Measurements from ENCODE around the gene DPYSL4. TPM values are rescaled to one million over a fixed set of nuclear protein-coding genes. Genes with fewer than 3 reads are reported as not detected.

Gene DPYSL4
- total RNA-seq, 1 donor from 2014 or later = 0.53 TPM

DNA sequence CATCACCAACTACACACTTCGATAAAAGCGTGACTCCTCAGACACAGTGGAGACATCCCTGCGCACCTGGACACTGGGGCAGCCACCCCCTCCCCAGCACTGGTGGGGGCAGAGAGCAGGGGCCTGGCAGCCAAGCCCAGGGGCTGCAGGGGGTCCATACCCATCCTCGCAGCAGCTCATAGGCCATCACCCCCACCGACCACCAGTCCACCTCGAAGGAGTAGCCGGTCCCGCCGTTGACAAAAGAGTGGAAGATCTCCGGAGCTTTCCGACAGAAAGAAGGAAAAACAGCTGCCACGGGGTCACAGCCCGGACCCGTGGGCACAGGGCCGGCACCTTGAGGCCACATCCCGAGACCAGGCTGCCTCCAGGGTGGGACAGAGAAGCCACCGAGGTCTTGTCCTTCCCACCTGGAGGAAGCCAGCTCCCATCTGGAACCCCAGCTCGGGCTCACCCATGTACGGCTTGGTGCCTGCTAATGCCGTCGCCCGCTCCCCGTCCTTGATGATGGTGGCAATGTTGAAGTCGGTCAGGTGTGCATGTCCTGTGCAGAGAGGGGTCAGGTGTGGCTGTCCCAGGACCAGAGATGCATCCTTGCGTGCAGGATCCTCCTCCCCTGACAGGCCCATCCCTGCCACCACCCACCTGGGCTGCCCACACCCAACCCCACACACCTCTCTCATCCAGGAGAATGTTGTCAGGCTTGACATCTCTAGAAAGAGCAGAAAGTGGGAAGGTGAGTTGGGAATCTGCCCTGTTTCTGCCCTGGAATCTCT, 38.5 kb downstream of the DPYSL4 start:
- POLR2A ChIA-PET = no interaction called here
- no peaks in the 10 kb centered on the region for H3K9me3 Mint-ChIP-seq
- TF ChIP-seq, protein P1, sequence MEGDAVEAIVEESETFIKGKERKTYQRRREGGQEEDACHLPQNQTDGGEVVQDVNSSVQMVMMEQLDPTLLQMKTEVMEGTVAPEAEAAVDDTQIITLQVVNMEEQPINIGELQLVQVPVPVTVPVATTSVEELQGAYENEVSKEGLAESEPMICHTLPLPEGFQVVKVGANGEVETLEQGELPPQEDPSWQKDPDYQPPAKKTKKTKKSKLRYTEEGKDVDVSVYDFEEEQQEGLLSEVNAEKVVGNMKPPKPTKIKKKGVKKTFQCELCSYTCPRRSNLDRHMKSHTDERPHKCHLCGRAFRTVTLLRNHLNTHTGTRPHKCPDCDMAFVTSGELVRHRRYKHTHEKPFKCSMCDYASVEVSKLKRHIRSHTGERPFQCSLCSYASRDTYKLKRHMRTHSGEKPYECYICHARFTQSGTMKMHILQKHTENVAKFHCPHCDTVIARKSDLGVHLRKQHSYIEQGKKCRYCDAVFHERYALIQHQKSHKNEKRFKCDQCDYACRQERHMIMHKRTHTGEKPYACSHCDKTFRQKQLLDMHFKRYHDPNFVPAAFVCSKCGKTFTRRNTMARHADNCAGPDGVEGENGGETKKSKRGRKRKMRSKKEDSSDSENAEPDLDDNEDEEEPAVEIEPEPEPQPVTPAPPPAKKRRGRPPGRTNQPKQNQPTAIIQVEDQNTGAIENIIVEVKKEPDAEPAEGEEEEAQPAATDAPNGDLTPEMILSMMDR (IDR thresholded peaks at IDR 0.05) = no peak
- H3K27me3 Mint-ChIP-seq = no peaks in the 10 kb centered on the region
- peaks cover 9% of the 10 kb centered on the region for H3K4me1 Mint-ChIP-seq
- no peak overlapping the region for H3K4me3 Mint-ChIP-seq
- CTCF ChIA-PET = no interaction called here
- H3K27ac Mint-ChIP-seq = no peak overlapping the region
- intact Hi-C loops (cut with micrococcal nuclease) = no loop called here
- no peak for DNase-seq
- no peaks in the 10 kb centered on the region for H3K36me3 Mint-ChIP-seq (ENCODE audit: low read depth)
- no peak for ATAC-seq (ENCODE audit: low read depth)

DNA sequence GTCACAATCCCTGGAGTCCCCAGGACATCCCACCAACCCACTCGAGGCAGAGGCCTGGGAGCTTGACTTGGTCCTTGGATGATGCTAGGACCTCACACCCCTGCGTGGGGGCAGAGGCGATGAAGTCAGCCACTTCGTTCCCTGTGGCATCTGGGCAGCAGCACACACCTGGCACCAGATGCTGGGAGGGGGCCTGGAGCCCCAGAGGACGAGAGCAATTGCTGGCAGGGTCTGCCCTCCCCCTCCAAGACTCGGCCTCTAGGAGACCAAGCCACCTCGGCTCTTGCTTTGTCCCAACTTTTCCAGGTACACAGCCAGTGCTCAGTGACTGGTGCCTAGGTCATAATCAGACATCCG, 39.1 kb downstream of the DPYSL4 start:
- CTCF ChIA-PET = interaction anchor here (0.9 kb wide), 1 partner anchor 229 kb away, joined by 3 read pairs; no protein-coding TSS in a partner anchor
- Mint-ChIP-seq H3K27ac (no peak overlapping the region), H3K36me3 (ENCODE audit: low read depth) (no peaks in the 10 kb centered on the region), H3K4me1 (peaks cover 13% of the 10 kb centered on the region), H3K4me3 (no peak overlapping the region), H3K9me3 (no peaks in the 10 kb centered on the region), H3K27me3 (no peaks in the 10 kb centered on the region)
- TF ChIP-seq, protein P1 (IDR thresholded peaks at IDR 0.05) = no peak
- DNase-seq = no peak
- POLR2A ChIA-PET = no interaction called here
- intact Hi-C loops (cut with micrococcal nuclease) = no loop called here
- no peak for ATAC-seq (ENCODE audit: low read depth)

DNA sequence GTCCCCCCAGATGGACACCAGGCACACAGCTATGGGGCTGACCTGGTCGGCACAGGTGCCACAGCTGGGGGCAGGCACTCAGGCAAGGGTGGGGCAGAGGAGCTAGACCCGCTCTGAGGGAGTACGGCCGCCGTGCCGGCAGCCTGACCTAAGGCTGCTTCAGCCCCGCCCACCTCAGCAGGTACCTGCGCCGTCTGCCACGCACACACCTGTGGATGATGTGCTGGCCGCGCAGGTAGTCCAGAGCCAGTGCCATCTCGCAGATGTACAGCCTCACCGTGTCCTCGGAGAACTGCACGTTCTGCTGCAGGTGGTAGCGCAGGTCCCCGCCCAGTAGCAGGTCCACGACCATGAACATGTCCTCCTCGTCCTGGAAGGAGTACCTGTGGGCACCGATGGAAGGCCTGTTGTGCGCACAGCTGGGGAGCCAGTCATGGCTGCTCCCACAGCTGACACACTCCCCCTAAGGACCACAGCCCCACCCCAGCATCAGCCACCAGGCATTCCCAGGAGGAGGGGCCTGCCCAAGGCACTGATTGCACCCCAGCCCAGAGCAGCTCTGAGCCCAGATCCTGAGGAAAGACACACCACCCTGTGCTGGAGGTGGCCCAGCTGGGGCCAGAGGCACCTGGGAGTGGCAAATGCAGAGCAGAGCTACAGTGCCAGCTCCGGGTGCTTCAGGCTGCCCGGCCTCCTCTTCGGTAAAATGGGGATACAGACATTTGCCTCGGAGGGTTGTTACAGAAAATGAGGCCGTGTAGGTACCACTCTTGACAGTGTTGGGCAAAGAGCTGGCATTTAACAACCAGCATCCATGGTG, 40.0 kb downstream of the DPYSL4 start:
- Mint-ChIP-seq H3K4me1 (peaks cover 21% of the 10 kb centered on the region), H3K36me3 (ENCODE audit: low read depth) (no peaks in the 10 kb centered on the region), H3K27ac (no peak overlapping the region), H3K4me3 (no peak overlapping the region), H3K9me3 (no peaks in the 10 kb centered on the region), H3K27me3 (no peaks in the 10 kb centered on the region)
- intact Hi-C loops (cut with micrococcal nuclease) = no loop called here
- no peak for DNase-seq
- CTCF ChIA-PET = interaction anchor here (0.9 kb wide), 1 partner anchor 228 kb away, joined by 3 read pairs; no protein-coding TSS in a partner anchor
- TF ChIP-seq, protein P1 (IDR thresholded peaks at IDR 0.05) = no peak
- POLR2A ChIA-PET = interaction anchor here (0.6 kb wide), 1 partner anchor 195 kb away, joined by 4 read pairs; no protein-coding TSS in a partner anchor
- no peak for ATAC-seq (ENCODE audit: low read depth)

DNA sequence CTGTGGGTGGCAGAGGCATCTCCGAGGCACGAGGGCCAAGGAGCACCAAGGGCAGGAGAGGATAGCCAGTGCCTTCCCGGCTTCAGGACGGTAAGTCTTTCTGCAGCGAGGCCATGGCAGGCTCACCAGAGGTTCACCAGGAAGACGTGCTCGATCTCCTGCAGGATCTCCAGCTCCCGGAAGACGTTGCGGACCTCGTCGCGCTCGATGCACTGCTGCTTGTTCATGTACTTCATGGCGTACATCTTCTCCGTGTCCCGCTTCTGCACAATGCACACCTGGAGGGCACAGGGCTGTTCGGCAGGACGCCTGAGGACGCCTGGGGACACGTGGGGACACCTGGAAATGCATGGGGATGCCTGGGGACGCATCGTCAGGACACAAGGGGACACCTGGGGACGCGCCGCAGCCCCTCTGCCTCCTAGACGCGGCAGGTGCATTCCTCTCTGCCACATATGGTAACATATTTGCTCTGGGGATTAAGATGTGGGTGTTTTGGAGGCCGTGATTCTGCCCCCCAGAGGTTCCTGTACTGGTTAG, 41.2 kb downstream of the DPYSL4 start:
- intact Hi-C loops (cut with micrococcal nuclease) = no loop called here
- CTCF ChIA-PET = no interaction called here
- H3K36me3 Mint-ChIP-seq (ENCODE audit: low read depth) = no peaks in the 10 kb centered on the region

More for the DNA sequence above, 41.2 kb downstream of the DPYSL4 start:
- TF ChIP-seq, protein P1 (IDR thresholded peaks at IDR 0.05) = no peak
- Mint-ChIP-seq H3K27me3 (no peaks in the 10 kb centered on the region), H3K27ac (no peak overlapping the region), H3K9me3 (no peaks in the 10 kb centered on the region), H3K4me1 (peaks cover 32% of the 10 kb centered on the region), H3K4me3 (no peak overlapping the region)
- POLR2A ChIA-PET = no interaction called here
- no peak for ATAC-seq (ENCODE audit: low read depth)
- DNase-seq = no peak

Data from activated B cell treated with CpG ODN at 0.5 μM for 24 hours (primary cell).